GM23338 (cell line): Measurements from ENCODE around the gene QRICH1.

Experiments used
- CREB1 ChIP-seq: fragments of 250-450 bp; sonication (Bioruptor Pico); IDR thresholded peaks from 2 replicates; pipeline ENCODE4 v1.5.0; 2020; ENCODE audit warnings: low read depth, mild to moderate bottlenecking, moderate library complexity
- EZH2 ChIP-seq: fragments of 200-600 bp; sonication (generic); IDR thresholded peaks from one replicate; pipeline ENCODE4 v1.8.0; 2017; ENCODE audit warnings: antibody characterized with exemption, mild to moderate bottlenecking, low read depth; ENCODE audit not compliant: unreplicated experiment
- EZH2phosphoT487 ChIP-seq: fragments of 200-600 bp; sonication (generic); IDR thresholded peaks from one replicate; pipeline ENCODE4 v1.8.1; 2018; ENCODE audit warnings: antibody characterized with exemption; ENCODE audit not compliant: unreplicated experiment
- JUNB ChIP-seq: IDR thresholded peaks from one replicate; pipeline ENCODE4 v1.6.1; 2016; ENCODE audit warnings: antibody characterized with exemption; ENCODE audit not compliant: unreplicated experiment
- NANOG ChIP-seq: IDR thresholded peaks from 2 replicates; pipeline ENCODE4 v1.6.1; 2016; ENCODE audit warnings: antibody characterized with exemption, borderline replicate concordance
- POLR2AphosphoS5 ChIP-seq: IDR thresholded peaks from 2 replicates; pipeline ENCODE4 v1.6.1; 2016; ENCODE audit warnings: antibody characterized with exemption, low read depth
- STAT1 ChIP-seq: IDR thresholded peaks from one replicate; pipeline ENCODE4 v1.6.1; 2016; ENCODE audit warnings: antibody characterized with exemption; ENCODE audit not compliant: unreplicated experiment
- ZNF114 ChIP-seq: fragments of 250-450 bp; sonication (Bioruptor Pico); IDR thresholded peaks from 2 replicates; pipeline ENCODE4 v1.5.0; 2020; ENCODE audit warnings: mild to moderate bottlenecking, moderate library complexity
- ZNF331 ChIP-seq: fragments of 250-450 bp; sonication (Bioruptor Pico); IDR thresholded peaks from 2 replicates; pipeline ENCODE4 v1.5.0; 2020; ENCODE audit warnings: low read depth, mild to moderate bottlenecking, moderate library complexity
- TF ChIP-seq, protein P1 (sequence below), 2 experiments: fragments of 200-600 bp in 1 of 2; sonication (generic) in 1 of 2; conservative IDR thresholded peaks; 2 replicates each; pipeline versions ENCODE4 v1.5.1 to v1.6.1; 2016 to 2017; ENCODE audit warnings: antibody characterized with exemption in 2 of 2, low read depth in 2 of 2, mild to moderate bottlenecking in 2 of 2, moderate library complexity in 1 of 2
- TF ChIP-seq, protein P2 (sequence below): IDR thresholded peaks from one replicate; pipeline ENCODE4 v1.6.1; 2018; ENCODE audit warnings: antibody characterized with exemption; ENCODE audit not compliant: unreplicated experiment
- TF ChIP-seq, protein P3 (sequence below): IDR thresholded peaks from 2 replicates; pipeline ENCODE4 v1.6.1; 2016; ENCODE audit warnings: antibody characterized with exemption
- TF ChIP-seq, protein P4 (sequence below): fragments of 250-450 bp; sonication (Bioruptor Pico); IDR thresholded peaks from 2 replicates; pipeline ENCODE4 v1.5.0; 2020; ENCODE audit warnings: mild to moderate bottlenecking, moderate library complexity

DNA sequence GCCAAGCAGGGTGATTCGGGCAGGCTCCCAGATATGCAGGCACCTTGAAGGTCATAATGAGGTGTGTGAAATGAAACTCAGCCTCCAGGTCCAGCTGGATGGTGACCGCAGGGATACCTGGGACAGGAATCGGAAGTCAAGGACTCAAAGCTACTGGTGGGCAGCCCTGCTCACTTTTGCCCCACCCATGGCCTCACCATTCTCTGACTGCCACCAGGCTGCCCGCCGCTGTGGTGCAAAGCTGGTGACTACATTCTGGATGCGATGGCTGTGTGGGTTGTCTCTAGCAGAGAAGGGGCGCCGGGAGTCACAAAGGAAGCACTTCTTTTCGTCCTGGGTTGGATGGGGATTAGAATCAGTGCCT, 38.2 kb upstream of the QRICH1 start:
- no peak for TF ChIP-seq EZH2
- TF ChIP-seq, protein P1, sequence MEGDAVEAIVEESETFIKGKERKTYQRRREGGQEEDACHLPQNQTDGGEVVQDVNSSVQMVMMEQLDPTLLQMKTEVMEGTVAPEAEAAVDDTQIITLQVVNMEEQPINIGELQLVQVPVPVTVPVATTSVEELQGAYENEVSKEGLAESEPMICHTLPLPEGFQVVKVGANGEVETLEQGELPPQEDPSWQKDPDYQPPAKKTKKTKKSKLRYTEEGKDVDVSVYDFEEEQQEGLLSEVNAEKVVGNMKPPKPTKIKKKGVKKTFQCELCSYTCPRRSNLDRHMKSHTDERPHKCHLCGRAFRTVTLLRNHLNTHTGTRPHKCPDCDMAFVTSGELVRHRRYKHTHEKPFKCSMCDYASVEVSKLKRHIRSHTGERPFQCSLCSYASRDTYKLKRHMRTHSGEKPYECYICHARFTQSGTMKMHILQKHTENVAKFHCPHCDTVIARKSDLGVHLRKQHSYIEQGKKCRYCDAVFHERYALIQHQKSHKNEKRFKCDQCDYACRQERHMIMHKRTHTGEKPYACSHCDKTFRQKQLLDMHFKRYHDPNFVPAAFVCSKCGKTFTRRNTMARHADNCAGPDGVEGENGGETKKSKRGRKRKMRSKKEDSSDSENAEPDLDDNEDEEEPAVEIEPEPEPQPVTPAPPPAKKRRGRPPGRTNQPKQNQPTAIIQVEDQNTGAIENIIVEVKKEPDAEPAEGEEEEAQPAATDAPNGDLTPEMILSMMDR (conservative IDR thresholded peaks at IDR 0.05; ENCODE audit: low read depth in 2 of 2), result no peak
- TF ChIP-seq, protein P2, sequence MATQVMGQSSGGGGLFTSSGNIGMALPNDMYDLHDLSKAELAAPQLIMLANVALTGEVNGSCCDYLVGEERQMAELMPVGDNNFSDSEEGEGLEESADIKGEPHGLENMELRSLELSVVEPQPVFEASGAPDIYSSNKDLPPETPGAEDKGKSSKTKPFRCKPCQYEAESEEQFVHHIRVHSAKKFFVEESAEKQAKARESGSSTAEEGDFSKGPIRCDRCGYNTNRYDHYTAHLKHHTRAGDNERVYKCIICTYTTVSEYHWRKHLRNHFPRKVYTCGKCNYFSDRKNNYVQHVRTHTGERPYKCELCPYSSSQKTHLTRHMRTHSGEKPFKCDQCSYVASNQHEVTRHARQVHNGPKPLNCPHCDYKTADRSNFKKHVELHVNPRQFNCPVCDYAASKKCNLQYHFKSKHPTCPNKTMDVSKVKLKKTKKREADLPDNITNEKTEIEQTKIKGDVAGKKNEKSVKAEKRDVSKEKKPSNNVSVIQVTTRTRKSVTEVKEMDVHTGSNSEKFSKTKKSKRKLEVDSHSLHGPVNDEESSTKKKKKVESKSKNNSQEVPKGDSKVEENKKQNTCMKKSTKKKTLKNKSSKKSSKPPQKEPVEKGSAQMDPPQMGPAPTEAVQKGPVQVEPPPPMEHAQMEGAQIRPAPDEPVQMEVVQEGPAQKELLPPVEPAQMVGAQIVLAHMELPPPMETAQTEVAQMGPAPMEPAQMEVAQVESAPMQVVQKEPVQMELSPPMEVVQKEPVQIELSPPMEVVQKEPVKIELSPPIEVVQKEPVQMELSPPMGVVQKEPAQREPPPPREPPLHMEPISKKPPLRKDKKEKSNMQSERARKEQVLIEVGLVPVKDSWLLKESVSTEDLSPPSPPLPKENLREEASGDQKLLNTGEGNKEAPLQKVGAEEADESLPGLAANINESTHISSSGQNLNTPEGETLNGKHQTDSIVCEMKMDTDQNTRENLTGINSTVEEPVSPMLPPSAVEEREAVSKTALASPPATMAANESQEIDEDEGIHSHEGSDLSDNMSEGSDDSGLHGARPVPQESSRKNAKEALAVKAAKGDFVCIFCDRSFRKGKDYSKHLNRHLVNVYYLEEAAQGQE, result no peak
- TF ChIP-seq POLR2AphosphoS5, result no peak
- no peak for TF ChIP-seq ZNF331 (CRISPR knock-in tag)
- TF ChIP-seq EZH2phosphoT487, result no peak
- TF ChIP-seq, protein P3, sequence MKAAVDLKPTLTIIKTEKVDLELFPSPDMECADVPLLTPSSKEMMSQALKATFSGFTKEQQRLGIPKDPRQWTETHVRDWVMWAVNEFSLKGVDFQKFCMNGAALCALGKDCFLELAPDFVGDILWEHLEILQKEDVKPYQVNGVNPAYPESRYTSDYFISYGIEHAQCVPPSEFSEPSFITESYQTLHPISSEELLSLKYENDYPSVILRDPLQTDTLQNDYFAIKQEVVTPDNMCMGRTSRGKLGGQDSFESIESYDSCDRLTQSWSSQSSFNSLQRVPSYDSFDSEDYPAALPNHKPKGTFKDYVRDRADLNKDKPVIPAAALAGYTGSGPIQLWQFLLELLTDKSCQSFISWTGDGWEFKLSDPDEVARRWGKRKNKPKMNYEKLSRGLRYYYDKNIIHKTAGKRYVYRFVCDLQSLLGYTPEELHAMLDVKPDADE, result no peak
- no peak for TF ChIP-seq CREB1 (CRISPR knock-in tag)
- no peak for TF ChIP-seq NANOG
- TF ChIP-seq, protein P4, sequence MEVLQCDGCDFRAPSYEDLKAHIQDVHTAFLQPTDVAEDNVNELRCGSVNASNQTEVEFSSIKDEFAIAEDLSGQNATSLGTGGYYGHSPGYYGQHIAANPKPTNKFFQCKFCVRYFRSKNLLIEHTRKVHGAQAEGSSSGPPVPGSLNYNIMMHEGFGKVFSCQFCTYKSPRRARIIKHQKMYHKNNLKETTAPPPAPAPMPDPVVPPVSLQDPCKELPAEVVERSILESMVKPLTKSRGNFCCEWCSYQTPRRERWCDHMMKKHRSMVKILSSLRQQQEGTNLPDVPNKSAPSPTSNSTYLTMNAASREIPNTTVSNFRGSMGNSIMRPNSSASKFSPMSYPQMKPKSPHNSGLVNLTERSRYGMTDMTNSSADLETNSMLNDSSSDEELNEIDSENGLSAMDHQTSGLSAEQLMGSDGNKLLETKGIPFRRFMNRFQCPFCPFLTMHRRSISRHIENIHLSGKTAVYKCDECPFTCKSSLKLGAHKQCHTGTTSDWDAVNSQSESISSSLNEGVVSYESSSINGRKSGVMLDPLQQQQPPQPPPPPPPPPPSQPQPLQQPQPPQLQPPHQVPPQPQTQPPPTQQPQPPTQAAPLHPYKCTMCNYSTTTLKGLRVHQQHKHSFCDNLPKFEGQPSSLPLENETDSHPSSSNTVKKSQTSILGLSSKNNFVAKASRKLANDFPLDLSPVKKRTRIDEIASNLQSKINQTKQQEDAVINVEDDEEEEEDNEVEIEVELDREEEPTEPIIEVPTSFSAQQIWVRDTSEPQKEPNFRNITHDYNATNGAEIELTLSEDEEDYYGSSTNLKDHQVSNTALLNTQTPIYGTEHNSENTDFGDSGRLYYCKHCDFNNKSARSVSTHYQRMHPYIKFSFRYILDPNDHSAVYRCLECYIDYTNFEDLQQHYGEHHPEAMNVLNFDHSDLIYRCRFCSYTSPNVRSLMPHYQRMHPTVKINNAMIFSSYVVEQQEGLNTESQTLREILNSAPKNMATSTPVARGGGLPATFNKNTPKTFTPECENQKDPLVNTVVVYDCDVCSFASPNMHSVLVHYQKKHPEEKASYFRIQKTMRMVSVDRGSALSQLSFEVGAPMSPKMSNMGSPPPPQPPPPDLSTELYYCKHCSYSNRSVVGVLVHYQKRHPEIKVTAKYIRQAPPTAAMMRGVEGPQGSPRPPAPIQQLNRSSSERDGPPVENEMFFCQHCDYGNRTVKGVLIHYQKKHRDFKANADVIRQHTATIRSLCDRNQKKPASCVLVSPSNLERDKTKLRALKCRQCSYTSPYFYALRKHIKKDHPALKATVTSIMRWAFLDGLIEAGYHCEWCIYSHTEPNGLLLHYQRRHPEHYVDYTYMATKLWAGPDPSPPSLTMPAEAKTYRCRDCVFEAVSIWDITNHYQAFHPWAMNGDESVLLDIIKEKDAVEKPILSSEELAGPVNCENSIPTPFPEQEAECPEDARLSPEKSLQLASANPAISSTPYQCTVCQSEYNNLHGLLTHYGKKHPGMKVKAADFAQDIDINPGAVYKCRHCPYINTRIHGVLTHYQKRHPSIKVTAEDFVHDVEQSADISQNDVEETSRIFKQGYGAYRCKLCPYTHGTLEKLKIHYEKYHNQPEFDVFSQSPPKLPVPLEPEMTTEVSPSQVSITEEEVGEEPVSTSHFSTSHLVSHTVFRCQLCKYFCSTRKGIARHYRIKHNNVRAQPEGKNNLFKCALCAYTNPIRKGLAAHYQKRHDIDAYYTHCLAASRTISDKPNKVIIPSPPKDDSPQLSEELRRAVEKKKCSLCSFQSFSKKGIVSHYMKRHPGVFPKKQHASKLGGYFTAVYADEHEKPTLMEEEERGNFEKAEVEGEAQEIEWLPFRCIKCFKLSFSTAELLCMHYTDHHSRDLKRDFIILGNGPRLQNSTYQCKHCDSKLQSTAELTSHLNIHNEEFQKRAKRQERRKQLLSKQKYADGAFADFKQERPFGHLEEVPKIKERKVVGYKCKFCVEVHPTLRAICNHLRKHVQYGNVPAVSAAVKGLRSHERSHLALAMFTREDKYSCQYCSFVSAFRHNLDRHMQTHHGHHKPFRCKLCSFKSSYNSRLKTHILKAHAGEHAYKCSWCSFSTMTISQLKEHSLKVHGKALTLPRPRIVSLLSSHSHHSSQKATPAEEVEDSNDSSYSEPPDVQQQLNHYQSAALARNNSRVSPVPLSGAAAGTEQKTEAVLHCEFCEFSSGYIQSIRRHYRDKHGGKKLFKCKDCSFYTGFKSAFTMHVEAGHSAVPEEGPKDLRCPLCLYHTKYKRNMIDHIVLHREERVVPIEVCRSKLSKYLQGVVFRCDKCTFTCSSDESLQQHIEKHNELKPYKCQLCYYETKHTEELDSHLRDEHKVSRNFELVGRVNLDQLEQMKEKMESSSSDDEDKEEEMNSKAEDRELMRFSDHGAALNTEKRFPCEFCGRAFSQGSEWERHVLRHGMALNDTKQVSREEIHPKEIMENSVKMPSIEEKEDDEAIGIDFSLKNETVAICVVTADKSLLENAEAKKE, result no peak
- TF ChIP-seq JUNB, result no peak
- TF ChIP-seq STAT1, result no peak
- no peak for TF ChIP-seq ZNF114 (CRISPR knock-in tag)
